Activated CD4-positive, alpha-beta T cell treated with anti-CD3 and anti-CD28 coated beads for 4 hours (primary cell): Measurements from ENCODE around the gene GAB1.
"Not testable (repeated sequence)": the region's sequence is repeated elsewhere in the genome, so short reads cannot be mapped to it uniquely, and the experiment has no call there.

Experiments used
- DNase-seq, 2 donors: peaks; one replicate each; pipeline ENCODE4 v3.0.0-alpha.2; 2020

GAB1 gene

GRCh38 chr4:143339497-143339896 lies 2.8 kb downstream of the GAB1 start:
- no peak for DNase-seq

DNA sequence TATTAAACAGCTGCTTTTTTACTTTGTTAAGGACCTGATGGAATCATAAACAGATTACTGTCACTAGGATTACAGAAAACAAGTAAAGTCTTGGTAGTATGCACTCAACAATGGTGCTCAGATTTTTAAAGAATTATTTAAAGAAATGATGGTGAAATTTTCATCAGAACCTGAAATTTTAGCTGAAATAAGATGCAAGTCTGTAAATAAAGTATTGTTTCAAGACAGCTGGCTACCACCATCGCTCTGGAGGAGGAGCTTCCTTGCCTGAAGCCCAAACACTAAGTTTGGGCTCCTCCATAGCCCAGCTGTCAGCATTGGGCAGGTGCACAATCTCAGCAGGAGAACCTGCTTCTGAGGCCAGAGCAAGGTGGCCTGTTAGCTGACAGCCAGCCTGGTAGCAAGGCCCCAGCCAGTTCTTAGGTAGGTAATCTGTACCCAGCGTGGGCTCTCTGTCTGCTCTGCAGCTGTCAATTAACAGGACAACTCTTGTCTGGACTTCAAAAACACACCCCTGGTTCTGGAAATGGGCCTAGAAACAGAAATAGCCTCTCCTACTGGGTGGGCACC lies 4.6 kb downstream of the GAB1 start:
- DNase-seq: no peak

- DNase-seq: no peak
Observed at GRCh38 chr4:143343276-143343831, 6.7 kb downstream of the GAB1 start.

- no peak for DNase-seq
Observed at GRCh38 chr4:143344041-143344440, 7.4 kb downstream of the GAB1 start.

- DNase-seq: no peak
Observed at GRCh38 chr4:143344774-143345173, 8.1 kb downstream of the GAB1 start.

DNA sequence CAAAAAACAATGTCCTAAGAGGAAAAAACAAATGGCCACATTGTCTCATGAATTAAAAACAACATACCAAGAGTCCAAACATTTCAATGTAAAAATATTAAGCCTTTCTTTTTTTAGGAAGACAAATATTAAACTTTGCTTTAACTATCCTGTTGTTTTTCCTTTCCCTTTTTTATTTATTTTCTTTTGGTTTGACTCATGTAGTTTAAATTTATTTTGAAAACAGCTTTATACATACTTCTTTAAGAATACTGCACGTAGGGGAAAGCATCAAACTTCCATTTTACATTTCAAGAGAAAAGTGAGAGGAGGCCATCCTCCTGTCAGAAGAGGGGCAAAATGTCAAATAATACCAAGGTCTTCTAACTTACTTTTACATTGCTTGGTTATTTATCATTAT lies 8.7 kb downstream of the GAB1 start:
- no peak for DNase-seq

DNA sequence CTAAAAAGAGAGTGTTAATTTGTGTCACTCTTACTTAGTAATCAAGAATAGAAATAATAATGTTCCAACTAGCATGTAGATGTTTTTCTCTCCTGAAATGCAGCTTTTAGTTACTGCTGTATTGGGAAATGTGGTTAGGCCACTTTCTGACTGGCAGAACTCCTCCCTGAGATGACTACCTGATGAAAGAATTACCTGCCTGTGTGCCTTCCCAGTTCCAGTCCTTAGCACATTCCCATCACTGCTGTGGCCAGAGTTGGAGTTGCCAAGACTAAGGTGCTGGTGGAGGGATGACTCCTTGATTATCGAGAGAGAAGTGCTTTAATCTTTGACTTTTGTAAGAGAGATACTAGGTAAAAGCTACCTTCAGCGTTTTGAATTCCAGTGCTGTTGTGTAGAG lies 9.5 kb downstream of the GAB1 start:
- no peak for DNase-seq

DNA sequence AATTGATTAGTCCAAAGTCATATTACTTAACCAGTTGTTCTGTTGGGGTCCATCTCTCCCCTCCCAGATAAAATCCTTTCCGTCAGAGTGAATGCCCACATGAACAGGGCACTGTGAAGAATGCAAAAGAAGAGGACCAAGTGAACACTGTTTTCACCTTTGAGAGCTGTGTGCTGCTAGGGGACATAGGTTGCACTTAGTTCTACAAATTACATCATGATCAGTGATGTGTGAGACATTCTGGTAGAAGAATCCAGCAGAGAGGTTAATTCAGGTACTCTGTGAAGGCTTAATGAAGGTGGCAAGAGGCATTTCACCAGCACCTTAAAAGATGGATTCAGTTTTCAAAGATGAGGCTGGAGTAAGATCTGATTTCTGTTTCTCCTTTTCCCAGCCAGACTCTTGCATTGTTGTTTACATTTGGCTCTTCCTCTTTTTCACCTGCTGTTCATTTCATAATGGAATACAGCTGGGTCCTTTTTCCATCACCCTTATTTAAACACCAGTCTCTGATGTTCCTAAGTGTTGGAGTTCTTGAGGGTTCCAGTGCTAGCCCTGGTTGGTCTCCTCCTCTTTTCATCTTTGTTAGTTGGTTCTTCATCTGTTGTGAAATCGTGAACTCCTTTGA lies 10.9 kb downstream of the GAB1 start:
- no peak for DNase-seq

DNA sequence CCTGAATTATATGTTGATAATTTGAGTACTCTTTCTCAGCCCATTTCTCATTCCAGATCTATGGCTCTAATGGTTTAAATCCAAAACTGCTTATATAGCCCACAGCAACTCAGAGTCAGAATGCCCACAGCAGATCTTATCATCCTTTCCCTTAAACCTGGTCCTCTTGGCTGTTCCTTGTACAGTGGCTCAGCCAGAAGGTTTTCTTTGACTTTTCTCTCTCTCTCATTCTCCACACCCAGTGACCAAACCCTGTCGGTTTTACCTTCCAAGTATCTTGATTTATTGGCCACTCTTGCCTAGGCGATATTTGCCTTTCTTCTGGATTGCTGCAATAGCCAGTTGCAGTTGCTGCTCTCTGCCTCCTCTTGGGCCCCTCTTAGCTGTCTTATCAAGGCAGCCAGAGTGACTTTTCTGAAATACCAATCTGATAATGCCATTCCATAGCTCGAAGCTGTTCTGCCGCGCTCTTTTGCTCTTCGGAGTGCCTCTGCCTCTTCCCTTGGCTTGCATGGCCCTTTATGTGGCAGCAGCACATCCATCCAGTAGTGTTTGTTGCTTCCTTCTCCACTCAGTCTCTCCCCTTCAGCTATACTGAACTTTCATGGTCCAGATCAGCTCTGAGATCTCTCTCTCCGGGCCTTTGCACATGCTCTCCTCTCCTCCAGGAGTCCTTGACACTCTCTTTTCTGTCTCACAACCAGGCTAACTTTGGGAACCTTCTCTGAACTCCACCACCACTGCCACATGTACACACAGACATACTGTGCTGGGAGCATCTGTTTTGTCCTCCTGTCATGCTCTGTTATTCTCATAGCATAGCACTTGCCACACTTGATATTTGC lies 11.8 kb downstream of the GAB1 start:
- no peak for DNase-seq

DNA sequence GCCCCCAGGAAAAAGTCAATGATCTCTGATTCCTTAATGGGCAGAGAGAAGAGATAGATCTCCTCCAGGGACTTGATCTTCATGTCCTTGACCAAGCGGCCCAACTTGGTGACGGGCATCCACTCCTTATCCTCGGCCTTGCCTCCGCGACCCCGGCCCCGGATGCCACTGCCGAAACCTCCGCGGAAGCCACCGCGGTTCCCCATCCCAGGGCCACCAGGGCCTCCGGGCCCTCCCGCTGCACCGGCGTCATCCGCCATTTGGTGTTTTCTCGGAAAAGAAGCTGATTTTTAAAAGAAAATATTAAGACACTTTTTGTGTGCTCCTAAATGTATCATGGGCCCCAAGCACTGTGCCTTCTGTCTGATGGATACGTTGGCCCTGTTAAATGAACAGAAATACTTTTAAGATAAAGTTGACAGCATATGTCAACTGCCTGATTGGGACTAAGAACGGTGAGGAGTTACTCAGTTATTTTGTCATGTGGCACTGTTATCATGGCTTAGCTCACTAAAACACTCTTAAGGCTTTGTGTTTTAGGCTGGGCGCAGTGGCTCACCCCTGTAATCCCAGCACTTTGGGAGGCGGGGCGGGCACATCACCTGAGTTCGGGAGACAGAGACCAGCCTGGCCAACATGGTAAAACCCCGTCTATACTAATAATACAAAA lies 13.3 kb downstream of the GAB1 start:
- not testable (repeated sequence) for DNase-seq

GRCh38 chr4:143351149-143351691 lies 14.5 kb downstream of the GAB1 start:
- no peak for DNase-seq

GRCh38 chr4:143351774-143352451 lies 15.2 kb downstream of the GAB1 start:
- DNase-seq: no peak

GRCh38 chr4:143352720-143353119 lies 16.0 kb downstream of the GAB1 start:
- no peak for DNase-seq

GRCh38 chr4:143353797-143354196 lies 17.1 kb downstream of the GAB1 start:
- DNase-seq: no peak

DNA sequence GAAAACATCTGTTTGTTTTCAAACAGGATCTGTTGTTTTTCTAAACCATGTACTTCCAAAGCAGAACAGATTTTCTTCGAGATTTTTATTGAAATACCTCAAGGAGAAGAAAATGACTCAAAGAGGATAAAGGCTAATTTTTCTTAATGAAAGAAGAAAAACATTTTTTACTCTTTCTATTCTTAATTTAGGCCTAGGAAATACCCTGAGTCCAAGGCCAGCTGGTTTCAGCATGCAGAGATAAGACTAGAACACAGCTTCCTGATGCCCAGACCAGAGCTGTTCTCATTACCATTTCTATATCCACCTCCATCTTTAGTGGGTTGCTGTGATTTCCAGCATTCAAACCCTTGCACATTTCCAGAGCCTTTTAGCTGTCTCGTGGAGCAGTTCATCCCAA lies 18.3 kb downstream of the GAB1 start:
- DNase-seq: no peak

DNA sequence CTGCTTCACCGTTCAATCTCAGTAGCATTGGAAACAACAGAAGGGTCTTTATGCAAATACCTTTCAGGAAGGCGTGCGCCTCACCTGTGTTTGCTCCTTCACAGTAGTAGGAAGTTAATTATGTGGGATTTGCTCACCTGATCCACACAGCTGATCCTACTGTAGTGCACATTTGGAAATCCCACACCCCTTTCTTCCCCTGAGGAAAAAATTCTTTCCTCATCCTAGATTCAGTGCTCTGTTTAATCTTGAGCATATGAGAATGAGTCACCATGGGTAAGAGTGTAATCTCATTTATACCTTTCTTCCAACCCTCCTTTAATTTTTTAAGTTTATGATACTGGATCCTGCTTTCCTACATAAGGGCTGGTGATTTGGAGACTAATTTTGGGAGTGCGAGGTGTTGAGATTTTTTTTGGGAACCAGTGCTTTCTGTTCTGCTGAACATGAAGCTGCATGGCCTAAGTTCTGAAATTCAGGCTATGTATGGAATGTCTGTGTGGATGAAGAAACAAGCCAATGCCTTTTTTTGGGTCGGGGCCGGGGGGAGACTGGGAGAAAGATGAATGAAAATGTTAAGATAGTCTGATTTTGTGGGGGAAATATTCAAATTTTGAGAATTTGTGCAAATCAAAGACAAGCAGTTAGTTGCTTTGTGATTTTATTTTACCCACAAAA lies 19.0 kb downstream of the GAB1 start:
- DNase-seq: no peak

- no peak for DNase-seq
Observed at GRCh38 chr4:143356493-143356892, 19.8 kb downstream of the GAB1 start.

GRCh38 chr4:143357161-143357845 lies 20.6 kb downstream of the GAB1 start:
- DNase-seq: no peak

DNA sequence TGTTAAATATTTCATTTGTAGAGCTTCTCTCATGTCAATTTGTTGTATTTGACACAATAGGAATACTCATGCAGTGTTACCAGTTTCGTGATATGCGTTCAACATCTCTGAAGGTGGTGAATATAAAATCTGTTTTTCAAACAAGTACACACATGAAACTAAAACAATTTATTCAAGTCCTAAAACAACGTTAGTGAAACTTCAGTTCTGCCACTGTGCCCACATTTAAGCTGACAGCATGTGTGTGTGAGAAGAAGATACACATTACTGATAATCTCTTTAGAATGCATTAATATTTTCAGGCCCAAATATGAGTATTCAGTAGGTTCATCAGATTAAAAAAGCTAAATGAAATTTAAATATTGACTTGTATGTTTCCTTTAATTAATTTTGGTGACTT lies 21.7 kb downstream of the GAB1 start:
- DNase-seq: no peak

DNA sequence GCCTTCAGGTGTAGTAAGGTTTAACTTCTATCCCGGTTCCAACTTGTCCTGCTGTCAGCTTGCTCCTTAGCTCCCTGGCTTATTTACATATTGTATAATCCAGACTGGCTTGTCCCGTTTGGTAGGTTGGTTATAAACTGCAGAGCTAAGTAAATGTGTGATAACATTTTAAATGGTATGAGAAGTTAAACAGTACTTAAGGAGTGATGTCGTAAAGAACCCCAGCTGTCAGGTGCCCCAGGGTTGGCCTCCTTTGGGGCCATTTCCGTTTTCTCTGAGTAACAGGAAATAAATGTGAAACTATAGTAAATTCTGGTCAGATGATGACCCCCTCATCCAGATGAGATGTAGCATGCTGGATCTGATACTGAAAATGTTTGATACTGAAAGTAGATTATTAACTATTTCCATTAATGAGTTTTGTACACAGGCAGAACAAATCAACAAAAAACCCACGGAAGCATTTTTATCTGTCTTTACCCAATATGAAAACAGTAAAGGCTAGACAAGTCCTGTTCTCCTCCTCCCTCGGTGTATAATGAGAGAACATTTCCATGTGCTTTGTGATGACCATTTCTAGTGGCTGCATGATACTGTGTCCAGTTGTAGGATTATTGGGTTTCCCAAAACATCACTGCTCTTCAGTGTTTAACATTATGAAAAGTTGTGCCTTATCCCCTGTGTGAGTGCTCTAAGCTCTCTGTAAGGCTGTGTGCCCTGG lies 22.4 kb downstream of the GAB1 start:
- no peak for DNase-seq
